GM21515 (cell line): ENCODE results near the gene PPIL6.
A peak's percentile ranks its signal among the peaks of the same experiment; 100 is the strongest.

Experiments
- ATAC-seq: cut with Tn5 transposase; IDR thresholded peaks from one replicate; pipeline ENCODE4 v1.9.1; 2021; ENCODE audit not compliant: unreplicated experiment

The PPIL6 gene

GRCh38 chr6:109449795-109450673 lies 9.6 kb upstream of the PPIL6 start:
- no peak for ATAC-seq

GRCh38 chr6:109449064-109449794 lies 8.8 kb upstream of the PPIL6 start:
- no peak for ATAC-seq

- no peak for ATAC-seq
These were observed 8.2 kb upstream of the PPIL6 start for GRCh38 chr6:109448615-109449014.

GRCh38 chr6:109447878-109448555 lies 7.6 kb upstream of the PPIL6 start:
- no peak for ATAC-seq

- no peak for ATAC-seq
These were observed 6.7 kb upstream of the PPIL6 start for GRCh38 chr6:109447087-109447486.

GRCh38 chr6:109446541-109446940 lies 6.1 kb upstream of the PPIL6 start:
- no peak for ATAC-seq

- no peak for ATAC-seq
These were observed 5.6 kb upstream of the PPIL6 start for GRCh38 chr6:109446072-109446471.

GRCh38 chr6:109445382-109445781 lies 5.0 kb upstream of the PPIL6 start:
- ATAC-seq = no peak

- ATAC-seq = no peak
These were observed 3.1 kb upstream of the PPIL6 start for GRCh38 chr6:109443425-109443950.

- no peak for ATAC-seq
These were observed 2.0 kb upstream of the PPIL6 start for GRCh38 chr6:109442393-109442924.

GRCh38 chr6:109441069-109441816 lies 815 bp upstream of the PPIL6 start:
- ATAC-seq = peak; percentile 14

GRCh38 chr6:109436041-109436440 lies 4.4 kb downstream of the PPIL6 start:
- ATAC-seq = no peak

- no peak for ATAC-seq
These were observed 6.0 kb downstream of the PPIL6 start for GRCh38 chr6:109434456-109434855.

- no peak for ATAC-seq
These were observed 10.9 kb downstream of the PPIL6 start for GRCh38 chr6:109429496-109429895.

GRCh38 chr6:109428889-109429477 lies 11.4 kb downstream of the PPIL6 start:
- ATAC-seq = no peak

- no peak for ATAC-seq
These were observed 15.5 kb downstream of the PPIL6 start for GRCh38 chr6:109424946-109425345.

GRCh38 chr6:109421184-109421583 lies 19.2 kb downstream of the PPIL6 start:
- ATAC-seq = no peak

- no peak for ATAC-seq
These were observed 19.7 kb downstream of the PPIL6 start for GRCh38 chr6:109420751-109421150.

- ATAC-seq = no peak
These were observed 22.8 kb downstream of the PPIL6 start for GRCh38 chr6:109417646-109418045.

- no peak for ATAC-seq
These were observed 29.4 kb downstream of the PPIL6 start for GRCh38 chr6:109411034-109411433.
